Measurements from ENCODE around the gene UBE2G1.
"Not testable (repeated sequence)": the region's sequence is repeated elsewhere in the genome, so short reads cannot be mapped to it uniquely, and the experiment has no call there.

The UBE2G1 gene

DNA sequence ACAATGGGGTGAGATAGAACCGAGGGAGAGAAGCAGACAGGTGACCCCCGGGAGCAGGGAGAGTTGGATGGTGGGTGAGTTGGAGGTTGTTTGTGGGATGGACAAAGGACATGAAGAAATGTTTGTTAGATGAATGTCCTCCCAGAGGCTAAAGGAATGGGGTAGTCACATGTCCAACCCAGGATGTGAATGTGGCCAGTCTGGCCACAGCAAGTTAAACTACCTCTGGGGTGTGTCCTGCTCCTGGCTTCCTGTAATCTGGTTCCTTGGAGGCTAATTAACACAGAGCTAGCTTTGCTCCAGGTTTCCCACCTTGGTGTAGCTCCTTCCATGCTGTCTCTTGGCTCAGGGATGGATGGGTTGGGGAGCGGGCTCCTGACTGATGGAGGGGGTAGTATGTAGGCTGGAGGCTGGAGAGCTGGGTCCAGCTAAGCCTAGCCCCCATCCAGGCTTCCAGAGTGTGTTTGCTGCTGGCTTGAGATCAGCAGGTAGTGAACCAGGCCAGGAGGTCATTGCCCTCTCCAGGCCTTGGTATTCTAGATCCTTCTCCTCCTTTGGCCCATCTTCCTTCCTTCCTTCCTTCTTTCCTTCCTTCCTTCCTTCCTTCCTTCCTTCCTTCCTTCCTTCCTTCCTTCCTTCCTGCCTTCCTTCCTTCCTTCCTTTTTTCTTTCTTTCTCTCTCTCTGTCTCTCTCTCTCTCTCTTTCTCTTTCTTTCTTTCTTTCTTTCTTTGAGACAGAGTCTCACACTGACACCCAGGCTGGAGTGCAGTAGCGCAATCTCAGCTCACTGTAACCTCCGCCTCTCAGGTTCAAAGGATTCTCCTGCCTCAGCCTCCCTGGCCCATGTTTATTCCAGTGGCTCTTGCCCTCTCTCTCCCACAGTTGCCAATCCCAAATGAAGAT, 28.0 kb upstream of the UBE2G1 start:
- Histone ChIP-seq H3K9me3 (ENCODE audit: control insufficient read depth, insufficient read depth, low read length) (no peaks in the 10 kb centered on the region), H3K36me3 (ENCODE audit: control insufficient read depth, insufficient read depth, low read length) (no peaks in the 10 kb centered on the region), H3K4me3 (ENCODE audit: low read depth, low read length) (no peak overlapping the region), H3K9ac (ENCODE audit: low read depth, low read length) (peak overlapping the region; percentile 37), H3K4me1 (ENCODE audit: control insufficient read depth, insufficient read depth, low read length) (peaks cover 16% of the 10 kb centered on the region), H3K27me3 (ENCODE audit: control insufficient read depth, insufficient read depth, low read length) (no peaks in the 10 kb centered on the region)

DNA sequence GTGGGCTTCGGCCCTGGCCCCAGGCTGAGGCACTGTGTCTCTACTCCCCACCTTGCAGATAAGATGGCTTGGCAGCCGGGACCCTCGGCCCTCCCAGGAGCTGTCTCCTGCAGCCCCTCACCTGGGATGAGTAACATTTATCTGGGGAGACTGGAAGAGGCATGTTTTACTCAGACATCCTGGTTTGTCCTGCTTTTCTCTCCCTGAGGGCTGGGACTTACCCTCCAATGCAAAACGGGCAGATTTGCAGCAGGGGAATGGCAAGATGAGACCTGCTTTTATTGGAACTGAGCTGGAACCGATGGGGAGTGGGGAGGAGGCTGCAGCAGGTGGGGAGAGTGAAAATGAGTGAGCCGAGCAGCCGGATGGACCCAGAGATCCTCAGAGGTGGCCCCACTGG, 27.3 kb upstream of the UBE2G1 start:
- H3K9ac ChIP-seq (ENCODE audit: low read depth, low read length): peak overlapping the region; percentile 37
- no peak overlapping the region for H3K4me3 ChIP-seq (ENCODE audit: low read depth, low read length)
- no peaks in the 10 kb centered on the region for H3K9me3 ChIP-seq (ENCODE audit: control insufficient read depth, insufficient read depth, low read length)
- H3K4me1 ChIP-seq (ENCODE audit: control insufficient read depth, insufficient read depth, low read length): peaks cover 16% of the 10 kb centered on the region
- H3K36me3 ChIP-seq (ENCODE audit: control insufficient read depth, insufficient read depth, low read length): no peaks in the 10 kb centered on the region
- H3K27me3 ChIP-seq (ENCODE audit: control insufficient read depth, insufficient read depth, low read length): no peaks in the 10 kb centered on the region

DNA sequence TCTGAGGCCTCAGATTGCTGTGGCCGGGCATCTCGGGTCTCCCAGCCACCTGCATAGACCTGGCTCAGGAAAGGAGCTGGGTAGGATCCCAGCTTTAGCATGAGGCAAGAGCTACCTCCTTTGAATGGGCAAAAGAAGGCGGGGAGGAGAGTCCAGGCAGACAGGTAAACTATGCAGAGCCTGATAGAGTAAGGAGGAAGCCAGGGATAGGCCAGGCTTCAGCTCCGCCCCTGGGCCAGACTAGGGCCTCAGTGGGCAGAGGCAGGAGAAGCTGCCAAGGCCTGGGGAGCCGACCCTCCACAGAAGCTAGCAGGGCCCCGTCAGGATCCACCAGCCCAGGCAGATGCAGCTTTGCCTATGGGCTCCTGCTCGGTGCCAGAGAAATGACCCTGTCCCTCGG, 22.6 kb upstream of the UBE2G1 start:
- no peaks in the 10 kb centered on the region for H3K9me3 ChIP-seq (ENCODE audit: control insufficient read depth, insufficient read depth, low read length)
- H3K9ac ChIP-seq (ENCODE audit: low read depth, low read length): no peak overlapping the region
- no peaks in the 10 kb centered on the region for H3K27me3 ChIP-seq (ENCODE audit: control insufficient read depth, insufficient read depth, low read length)
- peaks cover 9% of the 10 kb centered on the region for H3K4me1 ChIP-seq (ENCODE audit: control insufficient read depth, insufficient read depth, low read length)
- no peaks in the 10 kb centered on the region for H3K36me3 ChIP-seq (ENCODE audit: control insufficient read depth, insufficient read depth, low read length)
- H3K4me3 ChIP-seq (ENCODE audit: low read depth, low read length): no peak overlapping the region

DNA sequence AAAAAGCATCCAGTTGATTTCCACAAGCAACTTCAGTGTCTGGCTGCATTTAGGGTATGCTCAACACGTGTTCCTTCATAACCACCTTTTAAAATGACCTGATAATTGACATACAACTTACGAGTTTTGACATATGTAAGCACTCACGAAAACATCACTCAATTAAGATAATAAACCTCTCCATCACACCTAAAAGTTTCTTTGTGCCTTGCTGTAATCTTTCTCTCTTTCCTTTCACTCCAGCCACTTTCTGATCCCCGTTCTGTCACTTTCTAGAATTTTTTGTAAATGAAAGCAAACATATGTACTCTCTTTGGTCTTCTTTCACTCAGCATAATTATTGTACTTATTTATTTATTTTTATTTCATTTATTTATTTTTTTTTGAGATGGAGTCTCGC, 20.7 kb upstream of the UBE2G1 start:
- no peak overlapping the region for H3K9ac ChIP-seq (ENCODE audit: low read depth, low read length)
- peaks cover 3% of the 10 kb centered on the region for H3K4me1 ChIP-seq (ENCODE audit: control insufficient read depth, insufficient read depth, low read length)
- H3K4me3 ChIP-seq (ENCODE audit: low read depth, low read length): no peak overlapping the region
- no peaks in the 10 kb centered on the region for H3K36me3 ChIP-seq (ENCODE audit: control insufficient read depth, insufficient read depth, low read length)
- H3K27me3 ChIP-seq (ENCODE audit: control insufficient read depth, insufficient read depth, low read length): no peaks in the 10 kb centered on the region
- no peaks in the 10 kb centered on the region for H3K9me3 ChIP-seq (ENCODE audit: control insufficient read depth, insufficient read depth, low read length)

DNA sequence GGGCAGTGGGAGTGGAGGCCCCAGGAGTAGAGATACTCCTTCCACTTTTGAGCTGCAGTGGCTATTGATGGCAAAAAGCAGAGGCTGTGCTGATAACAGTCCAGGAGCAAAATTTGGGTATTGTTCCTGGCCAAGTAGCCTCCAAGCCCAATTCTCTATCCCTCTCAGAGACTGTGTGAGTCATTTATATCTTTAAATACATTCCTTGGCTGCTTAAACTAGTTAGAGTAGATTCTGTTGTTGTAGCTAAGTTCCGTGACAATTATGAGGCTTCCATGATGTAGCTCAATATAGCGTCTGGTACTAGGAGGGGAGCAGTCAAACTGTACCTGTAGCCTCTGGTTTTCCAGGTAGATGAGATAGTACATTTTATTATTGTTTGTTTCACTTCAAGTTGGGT, 19.9 kb upstream of the UBE2G1 start:
- peaks cover 3% of the 10 kb centered on the region for H3K4me1 ChIP-seq (ENCODE audit: control insufficient read depth, insufficient read depth, low read length)
- H3K9ac ChIP-seq (ENCODE audit: low read depth, low read length): no peak overlapping the region
- H3K36me3 ChIP-seq (ENCODE audit: control insufficient read depth, insufficient read depth, low read length): no peaks in the 10 kb centered on the region
- no peaks in the 10 kb centered on the region for H3K27me3 ChIP-seq (ENCODE audit: control insufficient read depth, insufficient read depth, low read length)
- H3K9me3 ChIP-seq (ENCODE audit: control insufficient read depth, insufficient read depth, low read length): no peaks in the 10 kb centered on the region
- no peak overlapping the region for H3K4me3 ChIP-seq (ENCODE audit: low read depth, low read length)

DNA sequence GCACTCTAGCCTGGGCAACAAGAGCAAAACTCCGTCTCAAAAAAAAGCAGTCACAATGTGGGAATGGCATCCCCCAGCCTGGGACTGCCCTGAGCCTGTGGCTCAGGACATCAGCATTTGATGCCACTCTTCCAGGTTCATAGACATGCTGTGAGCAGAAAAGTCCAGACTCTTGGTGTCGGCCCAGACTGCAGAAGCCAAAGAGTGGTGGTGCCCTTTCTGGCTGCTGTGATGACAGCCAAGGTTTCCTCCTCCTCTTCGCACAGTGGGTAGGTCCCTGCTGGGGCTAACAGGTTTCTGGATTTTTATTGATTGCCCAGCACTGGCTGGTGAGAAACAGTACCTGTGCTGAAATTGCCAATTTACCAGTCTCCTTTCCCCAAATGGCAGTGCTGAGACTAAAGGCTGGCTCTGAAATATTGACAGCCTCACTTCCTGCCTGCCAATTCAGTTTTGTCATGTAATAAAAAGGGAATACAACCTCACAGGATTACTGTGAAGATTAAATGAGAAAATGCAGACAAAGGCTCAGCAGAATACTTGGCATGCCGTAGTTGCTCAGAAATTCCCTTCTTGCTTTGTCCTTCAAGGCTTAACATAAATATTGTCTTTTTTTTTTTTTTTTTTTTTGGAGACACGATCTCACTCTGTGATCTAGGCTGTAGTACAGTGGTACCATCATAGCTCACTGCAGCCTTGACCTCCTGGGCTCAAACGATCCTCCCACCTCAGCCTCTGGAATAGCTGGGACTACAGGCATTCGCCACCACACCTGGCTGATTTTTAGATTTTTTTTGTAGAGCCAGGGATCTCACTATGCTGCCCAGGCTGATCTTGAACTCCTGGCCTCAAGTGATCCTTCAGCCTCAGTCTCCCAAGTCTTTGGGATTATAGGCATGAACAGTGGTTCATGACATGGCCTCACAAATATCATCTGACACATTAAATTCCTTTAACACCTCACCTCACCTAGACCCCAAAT, 15.5 kb upstream of the UBE2G1 start:
- Histone ChIP-seq H3K9me3 (ENCODE audit: control insufficient read depth, insufficient read depth, low read length) (no peaks in the 10 kb centered on the region), H3K36me3 (ENCODE audit: control insufficient read depth, insufficient read depth, low read length) (no peaks in the 10 kb centered on the region), H3K27me3 (ENCODE audit: control insufficient read depth, insufficient read depth, low read length) (no peaks in the 10 kb centered on the region), H3K4me1 (ENCODE audit: control insufficient read depth, insufficient read depth, low read length) (no peaks in the 10 kb centered on the region), H3K9ac (ENCODE audit: low read depth, low read length) (no peak overlapping the region), H3K4me3 (ENCODE audit: low read depth, low read length) (no peak overlapping the region)

DNA sequence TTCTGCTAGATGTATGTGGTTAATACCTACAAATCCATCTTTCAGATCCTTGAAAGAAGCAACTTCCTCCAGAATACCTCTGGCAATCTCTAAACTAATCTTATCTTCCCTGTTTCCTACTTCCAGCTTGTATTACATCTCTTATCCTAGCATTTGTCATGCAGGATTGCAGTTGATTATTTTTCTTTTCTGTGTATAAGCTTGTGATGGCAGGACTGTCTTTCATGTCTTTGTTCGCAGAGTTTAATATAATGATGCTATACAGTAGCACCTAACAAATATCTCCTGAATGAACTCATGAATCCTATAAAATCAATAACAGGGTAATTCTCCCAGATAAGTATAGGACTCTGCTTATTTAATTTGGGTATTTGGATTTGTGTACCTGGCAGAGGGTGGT, 12.2 kb upstream of the UBE2G1 start:
- Histone ChIP-seq H3K4me1 (ENCODE audit: control insufficient read depth, insufficient read depth, low read length) (no peaks in the 10 kb centered on the region), H3K36me3 (ENCODE audit: control insufficient read depth, insufficient read depth, low read length) (no peaks in the 10 kb centered on the region), H3K4me3 (ENCODE audit: low read depth, low read length) (no peak overlapping the region), H3K27me3 (ENCODE audit: control insufficient read depth, insufficient read depth, low read length) (no peaks in the 10 kb centered on the region), H3K9ac (ENCODE audit: low read depth, low read length) (no peak overlapping the region), H3K9me3 (ENCODE audit: control insufficient read depth, insufficient read depth, low read length) (no peaks in the 10 kb centered on the region)

DNA sequence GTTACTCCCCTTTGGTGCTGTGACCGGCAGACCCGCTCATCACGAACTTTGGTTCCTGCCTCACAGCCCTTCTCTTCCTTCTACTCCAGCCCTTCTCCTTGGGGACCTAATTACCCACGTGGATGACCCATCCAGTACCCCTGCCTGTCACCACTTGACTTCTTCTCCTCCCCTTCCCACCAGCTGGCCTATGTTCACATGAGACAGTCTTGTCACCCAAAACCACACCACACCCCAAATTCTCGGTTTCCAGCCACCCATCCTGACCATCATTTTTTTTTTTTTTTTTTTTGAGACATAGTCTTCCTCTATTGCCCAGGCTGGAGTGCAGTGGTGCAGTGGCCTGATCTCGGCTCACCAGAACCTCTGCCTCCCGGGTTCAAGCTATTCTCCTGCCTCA, 10.8 kb upstream of the UBE2G1 start:
- not testable (repeated sequence) for H3K4me3 ChIP-seq (ENCODE audit: low read depth, low read length); H3K9me3 ChIP-seq (ENCODE audit: control insufficient read depth, insufficient read depth, low read length); H3K27me3 ChIP-seq (ENCODE audit: control insufficient read depth, insufficient read depth, low read length); H3K36me3 ChIP-seq (ENCODE audit: control insufficient read depth, insufficient read depth, low read length); H3K9ac ChIP-seq (ENCODE audit: low read depth, low read length); H3K4me1 ChIP-seq (ENCODE audit: control insufficient read depth, insufficient read depth, low read length)

DNA sequence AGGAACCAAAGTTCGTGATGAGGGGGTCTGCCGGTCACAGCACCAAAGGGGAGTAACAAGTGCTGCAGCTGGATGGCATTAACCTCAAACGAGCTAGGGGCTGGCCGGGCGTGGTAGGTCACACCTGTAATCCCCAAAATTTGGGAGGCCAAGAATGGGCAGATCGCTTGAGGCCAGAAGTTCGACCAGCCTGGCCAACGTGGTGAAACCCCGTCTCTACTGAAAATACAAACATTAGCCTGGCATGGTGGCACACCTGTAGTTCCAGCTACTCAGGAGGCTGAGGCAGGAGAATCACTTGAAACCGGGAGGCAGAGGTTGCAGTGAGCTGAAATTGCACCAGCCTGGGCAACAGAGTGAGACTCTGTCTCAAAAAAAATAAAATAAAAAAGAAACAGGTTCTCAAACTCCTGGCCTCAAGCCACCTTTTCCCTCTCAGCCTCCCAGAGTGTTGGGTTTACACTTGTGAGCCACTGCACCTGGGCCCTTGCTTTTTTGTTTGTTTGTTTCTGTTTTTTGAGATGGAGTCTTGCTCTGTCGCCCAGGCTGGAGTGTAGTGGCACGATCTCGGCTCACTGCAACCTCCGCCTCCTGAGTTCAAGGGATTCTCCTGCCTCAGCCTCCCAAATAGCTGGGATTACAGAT, 9.4 kb upstream of the UBE2G1 start:
- not testable (repeated sequence) for H3K4me3 ChIP-seq (ENCODE audit: low read depth, low read length); H3K27me3 ChIP-seq (ENCODE audit: control insufficient read depth, insufficient read depth, low read length); H3K36me3 ChIP-seq (ENCODE audit: control insufficient read depth, insufficient read depth, low read length); H3K4me1 ChIP-seq (ENCODE audit: control insufficient read depth, insufficient read depth, low read length); H3K9me3 ChIP-seq (ENCODE audit: control insufficient read depth, insufficient read depth, low read length); H3K9ac ChIP-seq (ENCODE audit: low read depth, low read length)

DNA sequence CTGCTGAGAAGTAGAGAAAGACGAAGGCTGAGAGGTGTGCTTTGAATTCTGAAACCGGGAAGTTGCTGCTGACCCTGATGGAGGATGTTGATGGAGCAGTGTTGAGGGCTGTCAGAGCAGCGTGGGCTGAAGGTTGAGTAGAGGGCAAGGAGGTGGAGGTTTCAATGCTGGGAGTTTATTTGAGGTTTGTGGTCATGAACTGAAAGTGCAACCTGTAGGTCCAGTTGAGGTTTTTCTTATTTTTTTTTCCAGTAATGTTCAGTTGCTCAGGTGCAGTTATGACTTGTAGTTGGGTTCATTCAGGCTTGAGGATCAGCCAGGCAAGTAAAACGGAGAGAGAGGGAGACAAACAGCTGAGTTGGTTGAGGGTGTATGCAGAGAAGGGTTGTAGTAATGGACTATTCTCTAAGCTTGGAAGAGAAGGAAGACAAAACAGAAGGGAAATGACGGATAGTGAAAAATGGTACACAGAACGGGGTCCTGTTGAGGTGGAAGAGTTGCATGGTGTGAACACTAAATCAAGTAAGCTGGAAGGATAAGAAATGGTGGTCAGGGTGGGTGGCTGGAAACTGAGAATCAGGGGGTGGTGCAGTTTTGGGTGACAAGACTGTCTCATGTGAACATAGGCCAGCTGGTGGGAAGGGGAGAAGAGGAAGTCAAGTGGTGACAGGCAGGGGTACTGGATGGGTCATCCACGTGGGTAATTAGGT, 8.7 kb upstream of the UBE2G1 start:
- no peaks in the 10 kb centered on the region for H3K4me1 ChIP-seq (ENCODE audit: control insufficient read depth, insufficient read depth, low read length)
- no peaks in the 10 kb centered on the region for H3K9me3 ChIP-seq (ENCODE audit: control insufficient read depth, insufficient read depth, low read length)
- H3K36me3 ChIP-seq (ENCODE audit: control insufficient read depth, insufficient read depth, low read length): no peaks in the 10 kb centered on the region
- no peak overlapping the region for H3K4me3 ChIP-seq (ENCODE audit: low read depth, low read length)
- no peak overlapping the region for H3K9ac ChIP-seq (ENCODE audit: low read depth, low read length)
- no peaks in the 10 kb centered on the region for H3K27me3 ChIP-seq (ENCODE audit: control insufficient read depth, insufficient read depth, low read length)

DNA sequence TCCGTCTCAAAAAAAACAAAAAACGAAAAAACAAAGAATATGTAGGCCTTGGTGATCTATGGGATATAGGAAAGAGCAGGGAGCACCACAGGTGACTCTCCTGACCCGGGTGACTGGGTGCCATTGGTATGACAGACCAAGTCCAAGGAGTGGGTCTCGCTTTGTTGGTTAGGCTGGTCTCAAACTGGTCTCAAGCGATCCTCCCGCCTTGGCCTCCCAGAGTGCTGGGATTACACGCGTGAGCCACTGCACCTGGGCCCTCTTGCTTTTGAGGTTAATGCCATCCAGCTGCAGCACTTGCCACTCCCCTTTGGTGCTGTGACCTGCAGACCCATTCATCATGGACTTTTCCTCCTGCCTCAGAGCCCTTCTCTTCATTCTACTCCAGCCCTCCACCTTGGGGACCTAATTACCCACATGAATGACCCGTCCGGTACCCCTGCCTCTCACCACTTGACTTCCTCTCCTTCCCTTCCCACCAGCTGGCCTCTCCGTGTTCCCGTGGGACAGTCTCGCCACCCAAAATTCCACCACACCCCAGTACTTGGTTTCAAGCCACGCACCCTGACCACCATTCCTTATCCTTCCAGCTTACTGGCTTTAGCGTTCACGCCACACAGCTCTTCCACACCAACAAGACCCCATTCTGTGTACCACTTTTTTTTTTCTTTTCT, 3.2 kb upstream of the UBE2G1 start:
- Histone ChIP-seq H3K4me3 (ENCODE audit: low read depth, low read length) (no peak overlapping the region), H3K9me3 (ENCODE audit: control insufficient read depth, insufficient read depth, low read length) (no peaks in the 10 kb centered on the region), H3K36me3 (ENCODE audit: control insufficient read depth, insufficient read depth, low read length) (peaks cover 4% of the 10 kb centered on the region), H3K9ac (ENCODE audit: low read depth, low read length) (no peak overlapping the region), H3K4me1 (ENCODE audit: control insufficient read depth, insufficient read depth, low read length) (peaks cover 2% of the 10 kb centered on the region), H3K27me3 (ENCODE audit: control insufficient read depth, insufficient read depth, low read length) (no peaks in the 10 kb centered on the region)
